Islet precursor cell (in vitro differentiated cells): ENCODE results near the gene RIMBP2.
A peak's percentile ranks its signal among the peaks of the same experiment; 100 is the strongest.

Experiments
- DNase-seq: peaks from one replicate; pipeline ENCODE4 v3.0.0-alpha.2; 2018

The RIMBP2 gene

DNA sequence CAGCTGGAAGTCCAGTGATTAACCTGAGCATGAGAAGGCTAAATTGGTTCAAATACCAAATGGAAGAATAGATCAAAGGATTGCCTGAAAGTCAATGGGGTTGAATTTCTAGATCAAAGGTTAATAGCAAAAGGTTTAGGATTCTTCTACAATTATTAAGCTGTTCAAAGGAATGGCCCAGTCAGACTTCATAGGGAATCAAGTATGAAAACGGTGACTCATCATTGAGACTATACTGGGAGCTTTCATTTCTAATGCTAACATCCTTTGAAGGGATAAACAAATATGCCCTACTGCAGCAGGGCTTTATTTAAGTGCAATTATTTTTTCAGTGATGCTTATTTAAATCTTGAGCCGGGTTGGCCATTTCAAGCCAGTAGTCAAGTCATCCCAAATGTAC is 152.8 kb downstream of the RIMBP2 start:
- DNase-seq = no peak

DNA sequence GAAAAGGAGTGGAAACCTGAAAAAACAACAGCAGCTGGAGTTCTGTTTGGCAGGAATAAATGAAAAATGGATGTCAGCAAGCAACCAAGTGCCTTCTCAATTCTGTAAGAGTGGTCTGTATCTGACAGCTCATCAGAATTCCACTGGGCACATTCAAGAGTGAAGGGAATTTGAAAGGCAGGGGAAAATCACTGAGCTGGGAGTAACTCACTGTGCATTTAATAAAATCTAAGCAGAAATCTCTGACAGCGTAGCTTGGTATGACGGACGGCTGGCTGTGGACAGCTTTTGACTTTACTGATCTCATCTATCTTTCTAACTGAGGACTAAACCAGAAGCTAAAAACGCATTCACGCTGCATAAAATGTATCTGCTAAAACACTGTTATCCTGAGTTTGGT is 153.4 kb downstream of the RIMBP2 start:
- DNase-seq = no peak

DNA sequence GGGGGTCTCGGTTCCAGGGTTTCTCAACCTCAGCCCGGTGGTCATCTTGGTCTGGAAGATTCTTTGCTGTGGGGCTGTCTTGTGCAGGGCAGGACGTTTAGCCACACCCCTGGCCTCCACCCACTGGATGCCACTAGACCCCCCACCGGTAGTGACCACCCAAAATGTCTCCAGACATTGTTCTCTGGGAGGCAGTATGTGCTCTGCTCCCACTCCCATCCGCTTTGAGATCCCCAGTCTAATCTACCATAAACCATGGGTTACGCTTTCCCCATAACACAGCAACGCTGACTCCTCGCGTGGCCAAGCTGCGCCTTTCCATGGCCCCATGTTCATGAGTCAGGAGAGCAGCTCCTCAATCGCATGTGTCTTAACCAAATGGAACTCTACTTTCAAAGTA is 155.8 kb downstream of the RIMBP2 start:
- DNase-seq = peak; percentile 37

DNA sequence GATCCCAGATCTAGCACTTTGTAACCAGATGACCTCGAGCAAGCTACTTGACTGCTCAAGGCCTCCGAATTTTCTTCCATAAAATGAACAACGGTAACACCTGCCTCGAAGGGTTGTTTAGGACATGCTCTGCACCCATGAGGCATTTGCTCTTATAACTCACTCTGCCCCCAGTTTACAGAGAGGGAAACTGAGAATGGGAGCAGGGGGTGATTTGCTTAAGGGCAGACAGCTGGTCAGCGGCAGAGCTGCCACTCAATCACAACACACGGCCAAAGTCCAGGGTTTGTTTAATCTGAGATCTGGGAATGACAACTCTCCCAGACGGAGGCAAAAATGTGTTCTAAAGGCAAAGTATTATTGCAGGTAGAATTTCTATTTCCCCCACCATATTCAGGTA is 156.3 kb downstream of the RIMBP2 start:
- no peak for DNase-seq

DNA sequence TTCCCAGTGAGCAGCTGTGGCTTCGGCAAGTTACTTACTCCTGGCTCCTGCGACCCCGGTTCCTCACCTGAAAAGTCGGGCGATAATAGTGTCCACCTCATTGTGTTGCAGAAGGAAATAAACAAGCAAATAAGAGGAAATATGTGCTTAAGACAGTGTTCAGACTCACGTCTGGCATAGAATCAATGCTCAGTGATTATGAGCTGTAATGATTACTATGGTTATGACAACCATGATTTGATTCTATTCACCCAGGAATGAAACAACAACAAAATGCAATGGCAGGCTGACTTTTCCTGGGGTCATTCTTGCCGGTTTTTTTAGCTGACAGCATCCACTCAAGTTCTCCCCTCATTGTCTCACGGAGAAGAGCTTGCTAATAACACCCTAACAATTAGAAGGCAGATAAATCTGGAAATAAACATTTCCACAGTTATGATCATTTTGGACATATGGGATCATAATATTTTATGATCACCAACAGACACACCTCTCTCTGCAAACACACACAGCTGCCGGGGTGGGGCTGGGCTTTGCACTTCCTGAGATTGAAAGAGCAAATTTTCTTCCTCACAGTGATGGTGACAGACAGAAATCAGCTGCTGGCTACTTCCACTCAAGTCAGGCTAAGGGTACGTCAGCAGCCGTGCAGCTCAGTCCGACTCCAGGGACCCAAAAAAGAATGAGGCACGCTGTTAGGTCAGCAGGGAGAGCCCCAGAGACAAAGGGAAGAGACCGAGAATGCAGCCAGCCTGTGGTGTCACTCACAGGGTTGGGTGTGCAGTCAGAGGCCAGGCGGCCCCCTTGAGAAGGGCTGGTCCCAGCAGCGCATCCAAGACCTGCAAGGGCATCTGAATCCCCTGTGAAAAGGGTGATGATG is 158.0 kb downstream of the RIMBP2 start:
- no peak for DNase-seq

DNA sequence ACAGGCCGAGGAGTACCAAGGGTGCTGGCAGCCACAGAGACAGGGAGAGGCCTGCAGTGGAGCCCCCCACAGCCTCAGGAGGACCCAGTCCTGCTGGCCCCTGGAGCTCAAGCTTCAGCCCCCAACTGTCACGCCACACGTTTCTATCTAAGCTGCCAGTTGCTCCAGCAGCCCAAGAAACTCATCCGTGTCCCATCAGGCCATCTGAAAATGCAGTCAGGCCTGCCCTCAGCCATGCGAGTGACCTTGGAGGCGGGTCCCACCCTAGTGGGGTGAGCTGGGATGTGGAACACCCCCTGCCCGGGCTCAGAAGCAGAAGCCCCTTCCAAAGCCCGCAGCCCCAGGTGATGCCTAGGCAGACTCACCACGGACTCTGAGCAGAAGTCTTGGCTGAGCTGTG is 158.9 kb downstream of the RIMBP2 start:
- no peak for DNase-seq

DNA sequence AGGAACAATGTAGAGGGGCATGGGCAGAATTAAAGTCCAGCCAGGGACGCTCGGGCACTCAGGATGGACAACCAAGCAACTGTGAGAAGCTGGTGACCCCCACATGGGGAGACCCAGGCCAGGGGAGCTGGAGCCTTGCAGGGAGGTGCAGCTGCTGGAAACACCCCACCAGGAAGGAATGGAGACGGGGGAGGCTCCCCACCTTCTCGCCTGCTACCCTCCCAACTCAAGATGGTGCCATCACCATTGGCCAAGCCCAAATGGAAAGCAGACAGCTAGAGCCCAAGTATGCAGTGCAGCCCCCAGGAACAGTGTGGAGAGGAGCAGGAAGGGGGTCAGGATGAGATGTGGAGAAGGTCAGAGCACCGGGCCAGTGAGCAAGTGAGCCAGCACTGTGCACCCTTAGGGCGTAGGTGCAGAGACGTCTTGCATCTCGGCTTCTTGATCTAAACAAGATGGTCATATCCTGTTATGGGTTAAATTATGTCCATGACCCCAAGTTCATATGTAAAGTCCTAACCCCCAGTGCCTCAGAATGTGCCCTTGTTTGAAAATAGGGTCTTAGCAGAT is 159.5 kb downstream of the RIMBP2 start:
- DNase-seq = no peak

DNA sequence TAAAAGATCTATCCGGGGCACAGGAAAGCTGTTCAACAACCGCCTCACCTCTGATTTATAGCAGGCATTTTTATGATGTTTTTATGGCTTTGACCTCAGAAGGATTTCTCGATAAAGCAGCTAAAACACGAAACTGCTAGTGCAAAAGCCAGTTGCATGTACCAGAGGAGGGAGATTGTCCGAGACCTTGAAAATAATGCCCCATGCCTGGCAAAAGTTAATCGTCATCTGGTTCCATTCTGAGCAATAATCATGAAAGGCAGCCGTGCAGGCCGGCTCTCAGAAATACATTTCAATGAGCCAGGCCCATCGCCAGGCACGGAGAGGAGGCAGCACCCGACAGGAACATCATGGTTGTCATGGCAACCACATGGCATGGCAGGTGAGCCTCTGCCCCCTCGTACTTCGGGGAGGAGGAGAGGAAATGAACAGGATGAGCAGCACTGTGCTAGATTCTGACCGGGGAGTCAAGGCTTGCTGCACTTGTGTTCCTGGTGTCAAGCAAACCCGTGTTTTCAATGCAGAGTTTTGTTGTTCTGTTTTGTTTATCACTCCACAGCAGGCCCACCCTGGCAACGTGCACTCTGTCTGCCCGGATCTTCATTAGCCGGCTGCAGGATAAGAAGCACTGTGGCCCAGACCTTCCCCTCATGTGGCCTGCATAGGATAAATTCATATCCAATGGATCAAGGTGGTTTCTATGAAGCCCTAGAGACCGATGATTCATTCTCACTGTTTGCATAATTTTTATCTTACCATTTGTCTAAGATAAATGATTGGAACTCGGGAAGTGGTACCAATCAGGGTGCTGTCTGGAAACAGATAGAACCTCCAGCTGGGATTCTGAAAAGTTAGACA is 160.2 kb downstream of the RIMBP2 start:
- peak; percentile 40 for DNase-seq

DNA sequence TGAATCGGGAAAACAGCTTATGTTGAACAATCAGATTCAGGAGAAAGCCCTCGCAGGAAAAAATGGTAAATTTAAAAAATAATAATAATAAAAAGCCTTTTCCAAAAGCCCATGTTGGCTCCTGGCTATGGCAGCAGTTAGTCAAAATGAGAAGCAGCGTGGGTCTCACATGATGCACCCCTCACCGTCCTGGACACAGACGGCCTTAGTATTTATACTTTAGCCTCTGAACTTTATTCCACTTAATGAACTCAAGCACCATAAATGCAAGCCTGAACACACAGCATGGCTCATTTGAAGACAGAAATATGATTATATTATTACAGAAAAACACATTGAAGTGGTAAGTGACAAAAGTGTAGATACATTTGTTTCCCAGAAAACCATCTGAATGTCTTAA is 160.9 kb downstream of the RIMBP2 start:
- DNase-seq = no peak

DNA sequence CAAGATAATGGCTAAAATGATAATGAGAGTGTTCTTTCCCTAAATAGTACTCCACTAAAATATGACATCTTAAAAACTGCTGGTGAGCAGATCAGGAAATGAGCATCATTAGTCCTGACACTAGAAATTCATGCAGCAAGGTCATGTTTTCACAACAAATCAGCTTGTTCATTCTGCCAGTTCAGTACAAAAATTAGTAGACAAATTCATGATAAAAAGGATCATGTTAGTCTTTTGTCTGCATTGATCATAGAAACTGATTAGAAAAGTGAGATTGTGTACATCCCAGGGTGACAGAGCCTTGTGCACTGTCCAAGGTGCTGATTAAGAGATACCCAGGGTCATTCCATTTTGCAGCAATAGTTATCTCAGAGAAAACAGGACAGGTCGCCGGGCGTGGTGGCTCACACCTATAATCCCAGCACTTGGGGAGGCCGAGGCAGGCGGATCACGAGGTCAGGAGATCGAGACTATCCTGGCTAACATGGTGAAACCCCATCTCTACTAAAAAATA is 163.6 kb downstream of the RIMBP2 start:
- DNase-seq = peak; percentile 51

DNA sequence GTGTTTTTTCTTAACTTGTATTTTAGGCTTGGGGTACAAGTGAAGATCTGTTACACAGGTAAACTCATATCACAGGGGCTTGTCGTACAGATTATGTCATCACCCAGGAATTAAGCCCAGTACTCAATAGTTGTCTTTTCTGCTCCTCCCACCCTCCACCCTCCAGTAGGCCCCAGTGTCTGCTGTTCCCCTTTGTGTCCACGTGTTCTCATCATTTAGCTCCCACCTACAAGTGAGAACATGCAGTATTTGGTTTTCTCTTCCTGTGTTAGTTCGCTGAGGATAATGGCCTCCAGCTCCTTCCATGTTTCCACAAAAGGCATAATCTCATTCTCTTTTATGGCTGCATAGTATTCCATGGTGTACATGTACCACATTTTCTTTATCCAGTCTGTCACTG is 166.7 kb downstream of the RIMBP2 start:
- no peak for DNase-seq

DNA sequence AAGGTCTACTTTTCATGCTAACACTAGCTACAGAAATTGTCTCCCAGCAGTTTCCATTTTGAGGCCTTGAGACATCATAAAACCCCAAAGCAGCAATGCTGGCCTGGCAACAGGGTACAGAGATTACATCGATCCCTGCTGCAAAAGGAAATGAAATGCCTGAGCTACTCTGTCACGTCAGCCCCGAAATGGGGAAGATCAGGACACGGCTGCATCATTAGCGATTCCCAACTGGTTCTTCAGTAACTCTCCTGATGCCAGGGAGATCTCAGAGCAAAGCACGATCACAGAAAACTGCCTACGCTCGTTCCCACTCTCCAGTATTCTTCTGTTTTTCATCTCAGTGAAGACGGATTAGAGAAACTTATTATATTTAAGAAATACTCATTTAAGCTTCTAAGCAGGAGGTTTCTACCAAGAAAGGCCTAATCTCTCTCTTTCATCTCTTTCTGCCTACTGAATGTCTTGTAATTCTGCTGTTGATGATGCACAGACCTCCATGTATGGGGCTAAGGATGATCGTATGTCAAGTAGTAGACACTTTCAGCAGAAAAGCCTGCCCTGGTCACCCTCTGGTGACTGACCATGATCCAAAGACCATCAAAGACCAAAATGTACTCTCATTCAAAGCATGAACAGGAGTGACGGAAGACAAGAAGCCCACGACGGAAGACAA is 168.5 kb downstream of the RIMBP2 start:
- no peak for DNase-seq

DNA sequence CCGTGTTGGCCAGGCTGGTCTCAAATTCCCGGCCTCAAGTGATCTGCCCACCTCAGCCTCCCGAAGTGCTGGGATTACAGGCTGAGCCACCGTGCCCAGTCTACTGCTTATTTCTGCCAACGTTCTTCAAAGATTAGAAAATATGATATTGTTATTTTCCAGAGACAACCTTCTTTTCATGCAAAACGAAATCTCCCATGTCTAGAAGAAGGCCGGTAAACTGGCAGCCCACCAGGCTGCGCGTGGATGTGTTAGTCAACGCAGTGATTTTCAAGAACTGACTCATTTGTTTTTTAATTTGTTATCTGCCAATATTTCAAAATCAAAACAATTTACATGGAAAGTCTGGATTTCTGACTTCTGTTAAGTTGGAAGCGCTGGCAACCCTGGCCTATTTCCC is 169.6 kb downstream of the RIMBP2 start:
- DNase-seq = no peak

DNA sequence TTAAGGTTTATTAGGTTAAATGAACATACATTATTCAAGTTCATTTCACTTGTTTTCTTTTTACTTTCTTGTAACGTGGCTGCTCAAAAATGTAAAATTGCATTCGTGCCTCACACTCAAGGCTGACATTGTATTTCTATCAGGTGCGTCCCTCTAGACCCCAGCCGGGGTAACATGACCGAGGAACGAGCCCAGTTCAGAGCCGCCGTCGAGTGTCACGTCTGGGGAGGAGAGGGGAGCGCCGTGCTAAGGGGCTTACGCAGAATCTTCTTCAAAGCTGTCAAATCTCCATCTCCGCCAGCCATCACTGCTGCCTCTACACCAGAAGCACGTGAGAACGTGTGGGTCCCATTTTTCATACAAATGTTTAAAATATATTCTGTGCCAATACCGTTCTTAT is 170.6 kb downstream of the RIMBP2 start:
- DNase-seq = no peak

DNA sequence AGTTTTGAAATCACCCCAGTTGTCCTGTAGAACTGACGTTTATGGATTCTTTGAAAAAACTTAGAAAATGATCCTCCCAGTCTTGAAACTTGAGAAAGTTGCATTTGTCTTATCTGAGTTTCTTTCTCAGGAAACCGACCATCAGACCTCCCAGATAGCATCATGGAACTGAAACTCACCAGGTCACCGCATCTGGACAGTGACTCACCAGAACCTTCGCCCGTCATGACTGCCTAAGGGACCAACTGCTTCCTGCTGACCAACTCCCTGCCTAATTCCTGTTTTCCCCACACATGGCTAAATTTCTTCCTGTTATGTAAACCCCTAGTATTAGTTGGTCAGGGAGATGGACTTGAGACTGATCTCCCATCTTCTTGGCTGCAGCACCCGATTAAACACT is 175.7 kb downstream of the RIMBP2 start:
- DNase-seq = no peak

DNA sequence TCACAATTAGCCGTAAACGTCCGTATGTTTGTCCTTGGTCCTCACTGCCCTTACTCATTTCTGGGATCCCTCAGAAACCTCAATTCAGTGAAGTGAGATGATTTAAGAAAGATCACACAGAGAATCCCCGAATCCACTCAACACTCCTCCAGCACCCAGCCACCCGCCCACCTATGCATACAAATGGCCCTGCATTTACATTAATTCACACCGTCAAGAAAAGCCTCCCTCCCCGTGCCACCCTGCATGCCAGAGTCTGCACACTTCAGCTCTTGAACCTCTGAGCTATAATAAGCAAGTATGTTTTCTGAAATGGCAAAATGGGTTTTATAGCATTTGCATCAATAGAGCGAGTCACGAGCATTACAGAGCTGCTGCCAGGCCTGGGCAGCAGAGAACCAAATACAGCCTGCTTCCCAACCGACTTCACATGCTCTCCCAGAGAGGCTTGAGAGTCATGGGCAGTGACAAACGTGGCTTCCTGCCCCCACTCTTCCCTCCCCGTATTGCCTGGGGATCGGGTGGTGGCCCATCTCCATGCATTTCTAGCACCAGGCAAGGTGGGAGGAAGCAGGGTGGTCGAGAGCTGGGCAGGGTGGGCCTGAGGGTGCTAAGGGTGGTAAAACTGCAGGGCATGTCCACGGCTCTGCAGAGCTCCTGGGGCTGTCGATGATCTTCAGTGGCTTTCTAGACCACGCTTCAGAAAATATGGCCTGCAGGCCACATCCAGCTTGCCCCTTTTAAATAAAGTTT is 177.6 kb downstream of the RIMBP2 start:
- no peak for DNase-seq

DNA sequence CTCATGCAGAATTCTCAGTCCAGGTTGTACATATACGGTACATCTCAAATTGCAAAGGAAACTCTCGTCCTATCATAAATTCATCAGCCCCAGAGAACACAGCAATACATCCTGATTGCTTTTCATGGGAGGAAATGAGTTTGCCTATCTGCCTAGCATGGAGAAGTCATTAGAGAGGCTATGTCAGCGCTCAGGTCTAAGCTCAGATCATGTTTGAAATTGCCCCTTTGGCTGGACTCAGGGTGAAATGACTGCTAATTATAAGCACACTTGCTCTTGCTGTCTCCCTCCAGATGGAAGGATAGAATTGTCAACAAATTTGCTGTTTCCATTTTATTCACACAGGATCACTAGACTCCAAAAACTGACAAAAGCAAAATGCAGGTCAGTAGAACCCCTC is 178.4 kb downstream of the RIMBP2 start:
- DNase-seq = no peak

DNA sequence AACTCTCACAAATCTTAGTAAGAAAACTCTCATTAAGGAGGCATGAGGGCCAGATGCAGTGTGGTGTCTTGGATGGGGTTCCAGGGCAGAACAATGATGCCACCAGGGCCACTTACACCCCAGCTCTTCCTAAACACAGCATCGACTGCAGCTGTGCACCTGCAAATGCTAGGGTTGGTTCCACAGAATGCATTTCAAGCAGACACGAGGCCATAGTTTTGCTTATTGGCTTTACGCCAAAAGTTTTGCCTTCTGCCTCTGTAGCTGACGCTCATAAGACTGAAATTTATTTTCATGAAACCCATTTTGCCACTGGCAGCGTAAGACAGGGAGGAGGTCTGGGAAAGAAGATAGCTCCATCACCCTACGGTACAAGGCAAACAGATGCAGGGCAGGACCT is 179.0 kb downstream of the RIMBP2 start:
- no peak for DNase-seq

DNA sequence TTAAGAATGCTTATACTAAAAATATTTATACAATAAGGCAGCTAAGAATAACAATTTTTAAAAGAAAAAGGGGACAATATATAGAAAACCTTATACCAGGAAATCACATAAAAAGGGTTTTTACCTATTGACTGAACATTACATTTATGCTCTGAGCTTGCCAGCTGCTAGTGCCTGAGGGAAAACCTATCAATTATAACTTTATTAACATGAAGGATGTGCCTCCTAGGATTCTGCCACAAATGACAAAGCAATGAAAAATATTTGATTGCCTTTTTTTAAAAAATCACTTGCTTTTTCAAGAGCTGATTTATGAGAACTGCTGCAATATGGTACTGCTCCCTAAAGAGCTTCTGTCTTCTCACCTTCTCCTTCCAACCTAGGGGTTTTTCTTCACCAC is 185.7 kb downstream of the RIMBP2 start:
- DNase-seq = no peak

DNA sequence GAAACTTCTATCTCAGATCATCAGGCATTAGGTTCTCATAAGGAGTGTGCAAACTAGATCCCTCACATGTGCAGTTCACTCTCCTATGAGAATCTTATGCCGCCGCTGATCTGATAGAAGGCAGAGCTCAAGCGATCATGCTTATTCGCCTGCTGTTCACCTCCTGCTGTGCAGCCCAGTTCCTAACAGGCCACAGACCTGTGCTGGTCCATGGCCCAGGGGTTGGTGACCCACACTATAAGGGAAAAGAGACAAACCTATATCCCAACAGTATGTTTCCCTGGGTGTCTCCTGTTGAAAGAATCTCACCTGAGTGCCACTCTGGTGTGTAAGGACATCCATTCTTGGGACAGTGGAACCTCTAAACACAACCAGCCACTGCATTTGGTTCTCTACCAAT is 186.3 kb downstream of the RIMBP2 start:
- DNase-seq = no peak

DNA sequence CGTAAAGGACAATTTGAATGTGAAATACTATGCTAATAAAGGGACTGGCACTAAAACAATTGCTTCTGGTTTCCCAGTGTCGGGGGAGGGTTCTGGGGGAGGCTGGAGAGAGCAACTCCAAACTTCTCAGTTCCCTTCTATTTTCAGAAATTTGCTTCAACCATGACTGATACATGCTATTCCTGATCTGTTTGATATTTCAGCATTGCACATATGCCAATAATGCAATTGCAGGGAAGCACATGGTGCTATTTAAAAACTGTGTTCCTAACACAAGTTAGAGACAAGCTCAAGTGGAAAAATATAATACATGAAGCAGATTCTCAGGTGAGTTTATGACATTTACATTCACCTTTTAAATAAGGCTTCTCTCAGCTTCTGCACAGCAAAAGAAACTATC is 188.9 kb downstream of the RIMBP2 start:
- no peak for DNase-seq

DNA sequence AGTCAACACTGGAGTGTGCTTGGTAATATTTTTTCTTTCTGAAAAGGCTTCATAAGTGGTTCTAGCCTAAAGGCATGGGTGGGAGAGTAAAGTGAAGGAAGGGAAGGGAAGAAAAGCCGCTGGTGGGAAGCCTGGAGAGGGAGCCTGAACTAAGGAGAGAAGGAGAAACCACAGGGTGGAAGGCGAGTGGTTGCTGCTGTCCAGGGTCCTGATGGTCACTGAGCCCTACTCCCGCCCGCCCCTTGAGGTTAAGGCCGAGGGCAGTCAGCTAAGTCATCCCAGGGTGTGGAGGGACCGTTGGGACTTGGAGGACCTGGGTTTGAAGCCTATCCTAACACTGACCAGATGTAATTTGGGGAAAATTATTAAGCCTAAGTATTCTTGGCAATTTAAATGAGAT is 189.3 kb downstream of the RIMBP2 start:
- DNase-seq = peak; percentile 90
